ENCODE data around the gene BEST1.
"Not testable (repeated sequence)": the region's sequence is repeated elsewhere in the genome, so short reads cannot be mapped to it uniquely, and the experiment has no call there.

The BEST1 gene

DNA sequence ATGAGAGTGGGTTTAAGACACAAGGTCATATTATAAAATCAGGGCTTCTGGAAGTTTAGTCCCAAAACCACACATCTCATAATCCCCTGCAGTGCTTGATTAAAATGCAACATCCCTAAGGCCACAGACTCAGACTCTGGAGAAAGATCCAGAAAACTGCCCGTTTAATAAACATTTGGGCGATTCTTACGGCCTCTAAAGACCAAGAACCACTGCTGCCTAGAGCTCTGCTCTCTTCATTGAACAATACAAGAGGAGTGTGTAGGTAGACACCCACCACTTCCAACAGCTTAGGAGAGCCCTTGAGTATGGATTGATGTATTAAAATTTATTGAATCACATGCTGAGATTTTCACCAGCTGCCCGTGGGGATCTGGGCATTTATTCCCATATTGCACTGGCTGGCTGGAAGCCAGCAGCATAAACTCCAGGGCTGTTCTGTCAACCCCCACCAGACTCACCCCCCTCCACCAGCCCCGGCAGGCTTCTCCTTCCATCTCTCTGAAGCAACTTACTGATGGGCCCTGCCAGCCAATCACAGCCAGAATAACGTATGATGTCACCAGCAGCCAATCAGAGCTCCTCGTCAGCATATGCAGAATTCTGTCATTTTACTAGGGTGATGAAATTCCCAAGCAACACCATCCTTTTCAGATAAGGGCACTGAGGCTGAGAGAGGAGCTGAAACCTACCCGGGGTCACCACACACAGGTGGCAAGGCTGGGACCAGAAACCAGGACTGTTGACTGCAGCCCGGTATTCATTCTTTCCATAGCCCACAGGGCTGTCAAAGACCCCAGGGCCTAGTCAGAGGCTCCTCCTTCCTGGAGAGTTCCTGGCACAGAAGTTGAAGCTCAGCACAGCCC lies 749 bp upstream of the BEST1 start:
- no peak for DNase-seq (ENCODE audit: low read depth)

- DNase-seq (ENCODE audit: low read depth) = no peak
These were observed 1.5 kb downstream of the BEST1 start for GRCh38 chr11:61951484-61952135.

GRCh38 chr11:61952882-61953281 lies 2.7 kb downstream of the BEST1 start:
- no peak for DNase-seq (ENCODE audit: low read depth)

DNA sequence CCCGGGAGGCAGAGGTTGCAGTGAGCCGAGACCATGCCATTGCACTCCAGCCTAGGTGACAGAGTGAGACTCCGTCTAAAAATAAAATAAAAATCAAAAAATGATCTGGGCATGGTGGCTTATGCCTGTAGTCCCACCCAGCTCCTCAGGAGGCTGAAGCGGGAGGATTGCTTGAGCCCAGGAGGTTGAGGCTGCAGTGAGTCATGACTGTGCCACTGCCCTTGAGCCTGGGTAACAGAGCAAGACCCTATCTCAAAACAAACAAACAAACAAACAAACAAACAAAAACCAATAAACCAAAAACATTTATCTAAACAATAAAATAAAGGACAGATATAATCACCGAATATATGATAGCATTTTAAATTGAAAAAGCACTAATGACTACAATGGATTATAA lies 3.5 kb downstream of the BEST1 start:
- DNase-seq (ENCODE audit: low read depth) = not testable (repeated sequence)

DNA sequence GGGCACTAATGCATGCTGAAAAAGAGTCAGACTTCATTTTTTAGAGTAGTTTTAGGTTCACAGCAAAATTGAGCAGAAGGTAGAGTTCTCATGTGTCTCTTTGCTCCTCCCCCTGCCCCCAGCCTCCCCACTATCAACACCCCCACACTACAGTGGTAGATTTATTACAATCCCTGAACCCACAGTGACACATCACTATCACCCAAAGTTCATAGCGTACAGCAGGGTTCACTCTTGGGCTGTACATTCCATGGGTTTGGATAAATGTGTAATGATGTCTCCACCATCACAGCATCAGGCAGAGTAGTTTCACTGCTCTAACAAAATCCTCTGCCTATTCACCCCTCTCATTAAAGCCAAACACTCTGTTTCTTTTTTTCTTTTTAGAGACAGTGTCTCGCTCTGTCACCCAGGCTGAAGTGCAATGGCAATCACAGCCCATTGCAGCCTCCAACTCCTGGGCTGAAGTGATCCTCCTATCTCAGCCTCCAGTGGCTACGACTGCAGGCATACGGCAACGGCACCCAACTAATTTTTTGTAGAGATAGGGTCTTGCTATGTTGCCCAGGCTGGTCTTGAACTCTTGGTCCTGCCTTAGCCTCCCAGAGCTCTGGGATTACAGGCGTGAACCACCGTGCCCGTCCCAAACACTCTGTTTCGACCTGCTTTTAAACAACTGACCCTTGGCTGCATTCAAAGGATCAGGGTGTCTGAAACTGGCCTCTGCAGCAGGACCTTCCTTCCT lies 4.1 kb downstream of the BEST1 start:
- DNase-seq (ENCODE audit: low read depth) = no peak

DNA sequence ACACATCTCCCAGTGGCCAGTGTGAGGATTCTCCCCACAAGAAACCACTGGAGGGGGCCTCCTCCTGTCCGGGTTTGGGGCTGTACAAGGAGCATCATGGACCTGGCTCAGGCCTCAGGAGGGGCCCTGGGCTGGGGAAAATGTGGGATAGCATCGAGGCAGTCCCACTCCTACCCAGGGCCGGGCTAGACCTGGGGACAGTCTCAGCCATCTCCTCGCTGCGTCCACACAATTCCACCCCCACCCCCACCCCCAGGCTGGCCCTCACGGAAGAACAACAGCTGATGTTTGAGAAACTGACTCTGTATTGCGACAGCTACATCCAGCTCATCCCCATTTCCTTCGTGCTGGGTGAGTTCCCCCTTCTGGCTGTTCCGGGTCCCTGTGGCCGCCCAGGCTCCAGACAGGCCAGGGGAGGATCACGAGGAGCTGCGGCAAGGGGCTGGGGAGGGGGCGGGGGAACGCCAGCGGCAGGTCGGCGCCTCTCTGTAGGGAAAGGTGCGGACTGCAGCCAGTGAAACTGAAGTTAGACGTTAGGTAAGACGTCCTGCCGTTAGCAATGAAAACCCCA lies 4.8 kb downstream of the BEST1 start:
- no peak for DNase-seq (ENCODE audit: low read depth)

DNA sequence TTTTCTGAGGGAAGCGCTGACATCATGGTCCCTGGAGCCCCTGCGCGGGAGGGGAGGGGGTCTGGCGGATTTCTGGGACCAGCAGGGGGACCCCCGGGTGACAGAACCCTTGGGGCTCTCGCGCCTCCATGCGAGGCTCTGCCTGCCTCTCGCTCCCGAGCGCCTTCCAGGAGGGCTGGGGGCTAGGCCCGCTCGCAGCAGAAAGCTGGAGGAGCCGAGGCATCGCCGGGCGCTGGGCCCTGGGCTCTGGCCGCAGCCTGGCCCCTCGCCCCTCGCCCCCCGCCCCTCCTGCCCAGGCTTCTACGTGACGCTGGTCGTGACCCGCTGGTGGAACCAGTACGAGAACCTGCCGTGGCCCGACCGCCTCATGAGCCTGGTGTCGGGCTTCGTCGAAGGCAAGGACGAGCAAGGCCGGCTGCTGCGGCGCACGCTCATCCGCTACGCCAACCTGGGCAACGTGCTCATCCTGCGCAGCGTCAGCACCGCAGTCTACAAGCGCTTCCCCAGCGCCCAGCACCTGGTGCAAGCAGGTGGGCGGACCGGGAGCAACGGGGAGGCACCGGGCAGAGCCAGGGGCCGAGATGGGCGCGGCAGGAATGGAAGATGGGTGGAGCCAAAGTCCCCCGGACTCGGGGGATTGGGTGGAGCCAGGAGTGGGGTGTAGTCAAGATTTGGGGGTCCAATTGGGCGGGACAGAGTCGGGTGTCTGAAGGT lies 5.4 kb downstream of the BEST1 start:
- DNase-seq (ENCODE audit: low read depth) = no peak

GRCh38 chr11:61956191-61957020 lies 6.3 kb downstream of the BEST1 start:
- DNase-seq (ENCODE audit: low read depth) = no peak

GRCh38 chr11:61957021-61957770 lies 7.0 kb downstream of the BEST1 start:
- no peak for DNase-seq (ENCODE audit: low read depth)

GRCh38 chr11:61958590-61958989 lies 8.4 kb downstream of the BEST1 start:
- no peak for DNase-seq (ENCODE audit: low read depth)

GRCh38 chr11:61959114-61959513 lies 9.0 kb downstream of the BEST1 start:
- no peak for DNase-seq (ENCODE audit: low read depth)

DNA sequence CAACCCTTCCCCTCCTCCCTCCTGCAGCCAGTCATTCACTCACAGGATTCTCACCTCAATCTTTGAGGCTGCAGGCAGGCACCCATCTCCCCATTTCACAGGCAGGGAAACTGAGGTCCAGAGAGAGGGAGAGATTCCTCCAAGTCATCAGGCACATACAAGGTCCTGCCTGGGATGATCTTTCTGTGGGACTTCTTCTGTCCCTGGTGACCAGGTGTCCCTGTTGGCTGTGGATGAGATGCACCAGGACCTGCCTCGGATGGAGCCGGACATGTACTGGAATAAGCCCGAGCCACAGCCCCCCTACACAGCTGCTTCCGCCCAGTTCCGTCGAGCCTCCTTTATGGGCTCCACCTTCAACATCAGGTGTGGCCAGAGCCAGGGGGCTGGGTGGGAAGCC lies 9.5 kb downstream of the BEST1 start:
- DNase-seq (ENCODE audit: low read depth) = no peak

DNA sequence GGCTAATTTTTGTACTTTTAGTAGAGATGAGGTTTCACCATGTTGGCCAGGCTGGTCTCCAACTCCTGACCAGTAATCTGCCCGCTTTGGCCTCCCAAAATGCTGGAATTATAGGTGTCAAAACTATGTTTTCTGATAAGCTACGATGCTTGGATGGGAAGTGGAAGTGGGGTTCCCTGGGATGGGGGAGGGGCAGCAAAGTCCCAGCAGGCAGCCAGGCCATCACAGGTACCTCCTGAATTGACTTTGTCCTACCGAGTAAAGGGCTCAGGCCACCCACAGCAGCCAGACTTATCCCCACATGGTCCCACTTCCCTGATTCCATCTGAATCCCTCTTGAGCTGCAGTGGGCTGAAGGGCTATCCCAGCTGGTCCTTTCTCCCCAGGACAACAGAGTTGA lies 10.4 kb downstream of the BEST1 start:
- DNase-seq (ENCODE audit: low read depth) = no peak

DNA sequence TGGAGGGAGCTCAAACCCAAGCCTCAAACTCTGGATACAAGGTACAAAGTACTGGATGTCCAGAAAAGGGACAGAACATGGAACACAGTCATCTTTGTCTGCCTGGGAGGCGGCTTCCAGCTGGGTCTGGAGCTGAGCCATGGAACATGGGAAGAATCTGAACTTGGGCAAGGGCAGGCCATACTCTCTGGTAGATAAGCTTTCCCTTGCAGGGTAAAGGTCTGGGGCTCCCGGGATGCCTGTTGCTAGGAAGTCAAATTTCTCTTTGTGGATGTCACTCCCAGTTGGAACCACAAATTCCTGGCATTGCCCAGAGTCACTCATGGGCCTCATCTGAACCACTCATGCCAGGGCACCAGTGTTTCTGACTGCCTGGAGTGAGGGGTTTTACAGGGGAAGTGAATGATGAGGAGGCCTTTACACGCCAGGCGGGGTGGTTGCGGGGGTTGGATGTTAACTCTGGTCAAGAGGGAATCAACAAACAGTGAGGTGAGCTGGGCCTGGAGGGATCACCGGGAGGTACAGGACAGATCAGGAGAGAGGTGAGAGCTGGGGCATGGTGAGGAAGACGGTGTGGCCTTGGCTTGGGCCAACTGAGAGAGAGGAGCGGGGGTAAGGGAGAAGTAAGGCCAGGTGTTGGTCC lies 11.5 kb downstream of the BEST1 start:
- no peak for DNase-seq (ENCODE audit: low read depth)

DNA sequence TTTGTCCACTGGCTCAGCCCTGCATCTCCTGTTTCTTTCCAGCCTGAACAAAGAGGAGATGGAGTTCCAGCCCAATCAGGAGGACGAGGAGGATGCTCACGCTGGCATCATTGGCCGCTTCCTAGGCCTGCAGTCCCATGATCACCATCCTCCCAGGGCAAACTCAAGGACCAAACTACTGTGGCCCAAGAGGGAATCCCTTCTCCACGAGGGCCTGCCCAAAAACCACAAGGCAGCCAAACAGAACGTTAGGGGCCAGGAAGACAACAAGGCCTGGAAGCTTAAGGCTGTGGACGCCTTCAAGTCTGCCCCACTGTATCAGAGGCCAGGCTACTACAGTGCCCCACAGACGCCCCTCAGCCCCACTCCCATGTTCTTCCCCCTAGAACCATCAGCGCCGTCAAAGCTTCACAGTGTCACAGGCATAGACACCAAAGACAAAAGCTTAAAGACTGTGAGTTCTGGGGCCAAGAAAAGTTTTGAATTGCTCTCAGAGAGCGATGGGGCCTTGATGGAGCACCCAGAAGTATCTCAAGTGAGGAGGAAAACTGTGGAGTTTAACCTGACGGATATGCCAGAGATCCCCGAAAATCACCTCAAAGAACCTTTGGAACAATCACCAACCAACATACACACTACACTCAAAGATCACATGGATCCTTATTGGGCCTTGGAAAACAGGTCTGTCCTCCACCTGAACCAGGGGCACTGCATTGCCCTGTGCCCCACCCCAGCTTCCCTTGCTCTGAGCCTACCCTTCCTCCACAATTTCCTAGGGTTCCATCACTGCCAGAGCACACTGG lies 12.3 kb downstream of the BEST1 start:
- DNase-seq (ENCODE audit: low read depth) = no peak

GRCh38 chr11:61963016-61963281 lies 12.8 kb downstream of the BEST1 start:
- no peak for DNase-seq (ENCODE audit: low read depth)

DNA sequence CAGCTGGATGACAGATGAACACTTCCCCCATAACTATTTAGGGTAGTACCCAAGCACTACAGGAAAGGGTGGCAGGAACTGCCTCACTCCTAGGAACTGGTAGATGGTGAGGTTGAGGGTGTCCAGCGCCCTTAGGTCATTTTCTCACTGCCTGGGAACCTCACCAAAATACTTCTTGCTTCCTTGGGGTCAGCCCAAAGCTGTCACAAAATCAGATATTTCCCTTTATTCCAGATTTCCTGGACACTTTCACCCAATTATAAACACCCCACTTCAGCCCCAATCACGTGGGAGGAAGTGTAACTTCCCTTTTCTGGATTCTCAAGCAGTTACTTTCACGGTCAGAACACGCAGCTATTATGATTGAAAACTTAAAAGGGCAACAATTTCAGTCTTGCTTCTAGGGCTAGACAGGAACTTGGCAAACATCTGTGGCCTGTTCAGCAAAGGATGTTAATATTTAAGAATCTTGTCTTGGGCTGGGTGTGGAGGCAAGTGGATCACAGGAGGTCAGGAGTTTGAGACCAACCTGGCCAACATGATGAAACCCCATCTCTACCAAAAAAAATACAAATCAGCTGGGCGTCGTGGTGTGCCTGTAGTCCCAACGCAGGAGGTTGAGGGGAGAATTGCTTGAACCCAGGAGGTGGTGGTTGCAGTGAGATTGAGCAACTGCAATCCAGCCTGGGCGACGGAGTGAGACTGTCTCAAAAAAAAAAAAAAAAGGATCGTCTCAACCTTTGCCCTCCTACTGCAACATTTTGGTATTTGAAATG lies 13.3 kb downstream of the BEST1 start:
- DNase-seq (ENCODE audit: low read depth) = no peak

- DNase-seq (ENCODE audit: low read depth) = no peak
These were observed 14.0 kb downstream of the BEST1 start for GRCh38 chr11:61964058-61964665.

All from stimulated activated CD8-positive, alpha-beta memory T cell treated with anti-CD3 and anti-CD28 coated beads, Interleukin-15, amount 100 ng/mL, for 24 hours (primary cell).